DND-41 (cell line): ENCODE data around the gene FNDC8.
"Not testable (repeated sequence)": the region's sequence is repeated elsewhere in the genome, so short reads cannot be mapped to it uniquely, and the experiment has no call there.

Experiments
- ATAC-seq: fragments of 200-7000 bp; cut with Tn5 transposase; 3 replicates; pipeline ENCODE4 v1.9.1; 2021; ENCODE audit warnings: low read depth; ENCODE audit not compliant: insufficient read depth
- DNase-seq: peaks from one replicate; pipeline ENCODE4 v3.0.0-alpha.2; 2020
- H2AFZ ChIP-seq: 2 replicates; pipeline ENCODE4 v1.6.0; 2012; ENCODE audit warnings: low read depth, low read length
- H3K27ac ChIP-seq: 2 replicates; pipeline ENCODE4 v1.5.1; 2012; ENCODE audit warnings: low read length, inconsistent platforms
- H3K27me3 ChIP-seq: fragments of 200-600 bp; sonication (generic); 2 replicates; pipeline ENCODE4 v1.6.0; 2012; ENCODE audit warnings: low read length, mild to moderate bottlenecking, inconsistent platforms; ENCODE audit not compliant: insufficient read depth, poor library complexity
- H3K36me3 ChIP-seq: 2 replicates; pipeline ENCODE4 v1.5.1; 2012; ENCODE audit warnings: low read length, inconsistent platforms; ENCODE audit not compliant: insufficient read depth
- H3K4me1 ChIP-seq: 2 replicates; pipeline ENCODE4 v1.5.1; 2012; ENCODE audit warnings: mild to moderate bottlenecking, low read length; ENCODE audit not compliant: insufficient read depth
- H3K4me2 ChIP-seq: 2 replicates; pipeline ENCODE4 v1.6.0; 2012; ENCODE audit warnings: mild to moderate bottlenecking, moderate library complexity, low read length, inconsistent platforms; ENCODE audit not compliant: insufficient read depth
- H3K4me3 ChIP-seq, 2 experiments: fragments of 200-600 bp in 1 of 2; shearing (Covaris generic) in 1 of 2; 2 replicates each; pipeline ENCODE4 v1.5.1; 2012 to 2016; ENCODE audit warnings: inconsistent platforms in 2 of 2, low read length in 2 of 2, mild to moderate bottlenecking in 2 of 2, low read depth in 1 of 2, moderate library complexity in 1 of 2
- H3K79me2 ChIP-seq: 2 replicates; pipeline ENCODE4 v1.6.0; 2012; ENCODE audit warnings: low read length, inconsistent platforms; ENCODE audit not compliant: insufficient read depth
- H3K9ac ChIP-seq: 2 replicates; pipeline ENCODE4 v1.6.0; 2012; ENCODE audit warnings: low read depth, mild to moderate bottlenecking, inconsistent platforms, low read length, moderate library complexity
- H3K9me3 ChIP-seq: 2 replicates; pipeline ENCODE4 v1.5.1; 2012; ENCODE audit warnings: low read length, moderate library complexity, mild to moderate bottlenecking, inconsistent platforms; ENCODE audit not compliant: insufficient read depth, severe bottlenecking
- H4K20me1 ChIP-seq: 2 replicates; pipeline ENCODE4 v1.6.0; 2012; ENCODE audit warnings: low read length; ENCODE audit not compliant: insufficient read depth
- CTCF ChIP-seq: IDR thresholded peaks from 2 replicates; pipeline ENCODE4 v1.5.1; 2012; ENCODE audit warnings: borderline replicate concordance, low read length, moderate library complexity, mild to moderate bottlenecking; ENCODE audit not compliant: poor library complexity, severe bottlenecking; ENCODE audit errors: extremely low read depth
- EZH2 ChIP-seq: IDR thresholded peaks from 3 replicates; pipeline ENCODE4 v1.6.1; 2012; ENCODE audit warnings: borderline replicate concordance, low read depth, mild to moderate bottlenecking, moderate library complexity, low read length, inconsistent platforms; ENCODE audit not compliant: severe bottlenecking

Gene FNDC8

GRCh38 chr17:35148144-35148543 lies 26.7 kb downstream of the FNDC8 start:
- Histone ChIP-seq H3K36me3 (no peaks in the 10 kb centered on the region), H4K20me1 (peaks cover 3% of the 10 kb centered on the region; the same call in 1 of the 2 replicates), H3K4me3 (no peak overlapping the region), H3K79me2 (no peaks in the 10 kb centered on the region), H3K27me3 (peaks cover 3% of the 10 kb centered on the region), H3K4me2 (no peak overlapping the region), H3K4me1 (no peaks in the 10 kb centered on the region), H3K9me3 (no peaks in the 10 kb centered on the region), H2AFZ (no peak overlapping the region), H3K27ac (no peak overlapping the region), H3K9ac (no peak overlapping the region)
- no peak for ATAC-seq
- no peak for DNase-seq
- TF ChIP-seq EZH2, result no peak
- no peak for TF ChIP-seq CTCF

GRCh38 chr17:35149941-35150340 lies 28.5 kb downstream of the FNDC8 start:
- H3K4me1 ChIP-seq, result no peaks in the 10 kb centered on the region
- no peaks in the 10 kb centered on the region for H3K36me3 ChIP-seq
- H3K9me3 ChIP-seq, result no peaks in the 10 kb centered on the region
- TF ChIP-seq EZH2 (no peak), CTCF (no peak)
- H3K4me2 ChIP-seq, result no peak overlapping the region
- H3K27ac ChIP-seq, result no peak overlapping the region
- H3K79me2 ChIP-seq, result no peaks in the 10 kb centered on the region
- H4K20me1 ChIP-seq, result peaks cover 3% of the 10 kb centered on the region; the same call in 1 of the 2 replicates
- H3K4me3 ChIP-seq, result no peak overlapping the region
- H2AFZ ChIP-seq, result no peak overlapping the region
- DNase-seq, result no peak
- no peak overlapping the region for H3K9ac ChIP-seq
- peaks cover 6% of the 10 kb centered on the region for H3K27me3 ChIP-seq
- no peak for ATAC-seq

- not testable (repeated sequence) for H4K20me1 ChIP-seq, H3K79me2 ChIP-seq, H3K4me1 ChIP-seq, DNase-seq, H2AFZ ChIP-seq, H3K27ac ChIP-seq, H3K4me3 ChIP-seq, H3K36me3 ChIP-seq, H3K9me3 ChIP-seq, H3K4me2 ChIP-seq, H3K9ac ChIP-seq, ATAC-seq, H3K27me3 ChIP-seq
Measured at GRCh38 chr17:35151080-35151479, 29.7 kb downstream of the FNDC8 start.

- TF ChIP-seq CTCF (no peak), EZH2 (no peak)
- ATAC-seq, result no peak
- no peak overlapping the region for H3K9ac ChIP-seq
Measured at GRCh38 chr17:35152421-35153140, 31.2 kb downstream of the FNDC8 start.

More at GRCh38 chr17:35152421-35153140, 31.2 kb downstream of the FNDC8 start:
- no peak for DNase-seq
- Histone ChIP-seq H3K9me3 (no peaks in the 10 kb centered on the region), H3K4me2 (no peak overlapping the region), H3K36me3 (no peaks in the 10 kb centered on the region), H3K27me3 (peaks cover 6% of the 10 kb centered on the region), H3K79me2 (no peaks in the 10 kb centered on the region), H3K27ac (no peak overlapping the region), H4K20me1 (peaks cover 3% of the 10 kb centered on the region; the same call in 1 of the 2 replicates), H2AFZ (no peak overlapping the region), H3K4me1 (no peaks in the 10 kb centered on the region), H3K4me3 (no peak overlapping the region)
